ENCODE measurements around the gene CTNNA1.
"Not testable (repeated sequence)": the region's sequence is repeated elsewhere in the genome, so short reads cannot be mapped to it uniquely, and the experiment has no call there.

The CTNNA1 gene

DNA sequence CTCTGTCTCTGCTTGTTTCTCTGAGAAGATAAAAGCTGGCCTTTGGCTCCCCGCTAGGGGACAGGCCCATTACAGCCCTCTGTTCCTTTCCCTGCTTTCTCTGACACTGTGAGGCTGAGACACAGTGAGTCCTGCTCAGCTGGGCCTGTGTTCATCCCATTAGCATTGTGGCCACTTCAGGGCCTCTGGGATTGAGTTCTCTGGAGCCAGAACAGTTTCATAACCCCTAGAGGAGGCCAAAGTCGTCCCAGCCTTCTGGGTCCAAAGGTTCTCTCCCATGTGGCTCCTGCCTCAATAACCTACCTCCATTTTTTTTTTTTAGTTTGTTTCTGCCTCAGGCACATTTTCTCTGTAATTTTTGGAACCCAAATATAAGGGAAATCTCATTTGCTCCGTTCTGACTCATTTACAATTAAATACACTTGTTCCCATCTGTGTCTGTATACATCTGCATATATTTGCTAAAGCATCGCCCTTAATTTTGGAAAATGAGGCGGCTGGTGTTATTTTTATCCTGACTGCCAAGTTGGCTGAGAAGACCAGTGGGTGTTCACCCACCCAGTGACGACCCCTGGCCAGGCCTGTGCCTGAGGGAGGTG lies 27.3 kb upstream of the CTNNA1 start:
- DNase-seq: peak; percentile 13 to 23

DNA sequence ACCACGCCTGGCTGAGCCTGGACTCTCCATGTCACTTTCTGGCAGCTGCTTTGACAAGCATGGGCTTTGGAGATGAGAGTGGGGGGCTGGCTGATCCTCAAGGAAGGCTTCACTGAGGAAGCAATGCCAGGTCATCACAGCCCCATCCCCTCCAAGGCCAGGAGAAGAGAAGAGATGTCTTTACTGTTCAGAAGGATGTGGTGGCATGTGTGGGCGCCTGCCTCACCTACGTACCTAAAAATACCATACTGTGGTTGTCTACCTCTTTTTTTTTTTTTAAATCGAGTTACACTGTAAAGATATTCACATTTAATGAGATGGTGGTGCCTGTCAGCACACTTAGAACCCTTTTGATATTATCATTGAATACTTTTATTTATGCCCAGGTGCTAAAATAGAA lies 26.4 kb upstream of the CTNNA1 start:
- no peak for DNase-seq

DNA sequence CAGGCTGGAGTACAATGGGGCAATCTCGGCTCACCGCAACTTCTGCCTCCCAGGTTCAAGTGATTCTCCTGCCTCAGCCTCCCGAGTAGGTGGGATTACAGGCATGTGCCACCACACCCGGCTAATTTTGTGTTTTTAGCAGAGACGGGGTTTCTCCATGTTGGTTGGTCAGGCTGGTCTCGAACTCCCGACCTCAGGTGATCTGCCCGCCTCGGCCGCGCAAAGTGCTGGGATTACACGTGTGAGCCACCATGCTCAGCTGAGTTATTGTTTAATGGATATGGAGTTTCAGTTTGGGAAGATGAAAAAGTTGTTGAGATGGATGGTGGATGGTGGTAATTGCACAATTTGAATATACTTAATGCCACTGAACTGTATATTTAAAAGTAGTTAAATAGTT lies 22.7 kb upstream of the CTNNA1 start:
- not testable (repeated sequence) for DNase-seq

DNA sequence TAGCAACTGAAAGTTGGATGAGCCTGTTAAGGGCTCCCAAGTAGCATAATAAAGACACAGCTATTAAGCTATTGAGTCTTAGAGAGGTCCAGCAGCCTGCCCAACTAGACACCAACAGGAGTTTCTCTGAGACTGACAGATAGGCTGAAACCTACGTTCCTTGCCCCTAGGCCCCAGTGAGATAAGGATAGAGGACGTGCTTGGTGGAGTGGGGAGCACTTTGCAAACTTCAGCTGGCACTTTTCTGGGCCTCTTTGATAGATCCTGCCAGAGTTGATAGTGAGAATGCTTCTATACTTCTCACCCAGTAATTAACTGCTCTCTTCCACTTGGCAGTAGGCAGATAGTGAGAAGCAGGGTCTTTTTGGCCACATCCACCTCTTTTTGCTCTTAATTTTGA lies 20.8 kb upstream of the CTNNA1 start:
- no peak for DNase-seq

DNA sequence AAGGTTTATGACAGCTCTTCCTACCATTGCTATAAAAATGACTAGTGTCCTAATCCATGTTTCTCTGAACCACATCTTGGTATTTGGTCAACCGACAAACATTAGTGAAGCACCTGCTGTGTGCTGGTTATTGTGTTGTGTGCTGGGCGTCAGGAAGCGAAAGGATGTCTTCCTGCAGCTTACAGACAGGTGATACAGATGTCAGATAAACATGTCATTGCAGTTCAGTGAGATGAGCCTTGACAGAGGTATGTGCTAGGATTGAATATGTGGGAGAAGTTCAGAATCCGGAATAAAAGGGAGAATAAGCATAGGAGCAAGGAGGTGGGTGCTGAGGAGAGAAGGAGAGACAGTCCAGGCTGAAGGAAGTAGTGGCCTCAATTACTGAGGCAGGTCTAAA lies 20.3 kb upstream of the CTNNA1 start:
- no peak for DNase-seq

DNA sequence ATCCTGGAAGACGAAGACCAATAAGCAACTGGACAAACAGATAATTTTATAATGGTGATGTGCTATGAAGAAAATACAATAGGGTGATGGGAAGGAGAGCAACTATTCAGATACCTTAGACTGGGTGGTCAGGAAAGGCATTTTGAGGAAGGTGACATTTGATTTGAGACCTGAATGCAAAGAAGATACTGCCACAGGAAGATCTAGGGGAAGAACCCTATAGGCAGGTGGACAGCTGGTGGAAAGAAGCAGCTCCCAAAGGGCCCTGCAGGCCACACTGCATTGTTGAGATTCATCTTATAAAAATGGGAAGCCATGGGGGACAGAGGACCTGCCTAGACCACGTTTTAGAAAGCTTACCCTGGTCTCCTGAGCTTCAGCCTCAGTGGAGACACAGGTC lies 19.7 kb upstream of the CTNNA1 start:
- no peak for DNase-seq

DNA sequence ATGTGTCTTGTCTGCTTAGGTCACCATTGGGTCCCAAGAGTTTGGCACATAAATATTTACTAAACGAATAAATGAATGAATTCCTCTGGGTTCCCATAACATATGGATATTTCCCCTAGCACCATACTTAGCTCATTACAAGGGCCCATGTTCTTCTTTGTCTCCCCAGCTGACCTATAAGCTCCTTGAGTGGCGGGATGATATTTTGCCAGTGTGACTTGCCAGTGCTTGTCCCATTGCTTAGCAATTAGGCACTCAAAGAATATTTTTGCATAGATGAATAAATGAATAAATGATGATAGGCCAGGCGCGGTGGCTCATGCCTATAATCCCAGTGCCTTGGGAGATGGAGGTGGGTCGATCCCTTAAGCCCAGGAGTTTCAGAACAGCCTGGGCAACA lies 16.9 kb upstream of the CTNNA1 start:
- no peak for DNase-seq

DNA sequence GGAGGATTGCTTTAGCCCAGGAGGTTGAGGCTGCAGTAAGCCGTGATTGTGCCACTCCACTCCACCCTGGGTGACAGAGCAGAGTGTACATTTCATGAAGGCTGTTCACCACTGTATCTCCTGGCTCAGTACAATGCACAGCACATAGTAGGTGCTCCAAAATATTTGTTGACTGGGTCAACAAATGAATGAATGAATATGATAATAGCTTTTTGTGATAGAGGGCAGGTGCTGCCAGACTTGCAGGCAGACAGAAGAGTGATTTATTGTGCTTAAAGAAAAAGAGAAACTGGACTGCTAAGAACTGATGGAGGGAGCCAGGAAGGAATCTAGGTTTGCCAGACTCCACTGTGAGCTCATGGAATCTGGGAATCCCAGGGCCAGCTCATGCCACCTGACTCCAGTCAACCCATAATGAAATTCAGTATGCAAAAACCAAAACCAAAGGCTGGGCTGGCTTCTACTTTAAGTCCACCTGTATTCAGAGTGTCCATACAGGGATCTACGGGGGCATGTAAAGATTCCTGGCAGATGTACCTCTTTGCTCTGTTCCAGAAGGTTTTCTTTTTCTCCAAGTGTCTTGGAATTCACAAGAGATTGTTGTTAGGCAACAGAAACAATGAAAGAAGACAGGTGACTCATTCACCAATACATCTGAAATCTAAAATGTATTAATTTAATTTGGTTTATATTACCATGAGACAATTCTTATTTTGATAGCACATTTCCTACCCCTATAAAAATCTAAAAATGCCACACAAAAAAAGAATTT lies 15.5 kb upstream of the CTNNA1 start:
- DNase-seq: no peak

DNA sequence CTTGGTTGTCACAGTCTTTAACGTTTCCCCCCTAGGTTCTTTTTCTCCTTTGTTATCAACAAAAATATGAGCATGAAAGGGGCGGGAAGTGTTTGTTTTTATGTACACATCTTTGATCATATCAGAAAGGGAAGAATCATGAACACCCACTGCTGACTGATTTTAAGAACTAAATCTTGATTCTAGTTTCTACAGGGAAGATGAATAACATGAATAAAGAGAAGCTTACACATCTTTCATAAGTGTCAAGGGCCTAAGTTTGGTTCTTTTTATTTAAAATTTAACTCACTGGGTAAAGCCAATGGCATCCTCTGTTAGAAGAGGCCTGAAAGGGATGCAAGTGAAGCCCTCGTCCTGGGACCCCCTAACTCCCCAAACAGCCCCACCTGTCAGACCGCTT lies 14.8 kb upstream of the CTNNA1 start:
- no peak for DNase-seq

DNA sequence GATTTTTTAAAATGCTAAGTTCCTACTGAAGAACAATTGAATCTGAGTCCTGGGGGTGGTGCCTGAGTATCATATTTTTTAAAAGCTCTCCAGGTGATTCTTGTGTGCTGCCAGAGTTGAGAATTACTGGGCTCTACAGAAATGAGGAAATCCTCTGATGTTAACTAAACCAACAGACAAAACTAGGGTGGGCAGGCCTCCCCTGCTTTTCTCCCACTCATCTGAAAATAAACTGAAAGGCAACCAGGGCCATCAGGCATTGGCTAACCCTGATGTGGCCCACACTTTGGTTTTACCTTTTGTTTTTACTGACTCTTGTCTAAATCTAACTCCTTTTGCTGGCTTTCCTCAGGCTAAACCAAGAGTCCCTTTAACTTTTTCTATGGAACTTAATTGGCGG lies 13.3 kb upstream of the CTNNA1 start:
- no peak for DNase-seq

DNA sequence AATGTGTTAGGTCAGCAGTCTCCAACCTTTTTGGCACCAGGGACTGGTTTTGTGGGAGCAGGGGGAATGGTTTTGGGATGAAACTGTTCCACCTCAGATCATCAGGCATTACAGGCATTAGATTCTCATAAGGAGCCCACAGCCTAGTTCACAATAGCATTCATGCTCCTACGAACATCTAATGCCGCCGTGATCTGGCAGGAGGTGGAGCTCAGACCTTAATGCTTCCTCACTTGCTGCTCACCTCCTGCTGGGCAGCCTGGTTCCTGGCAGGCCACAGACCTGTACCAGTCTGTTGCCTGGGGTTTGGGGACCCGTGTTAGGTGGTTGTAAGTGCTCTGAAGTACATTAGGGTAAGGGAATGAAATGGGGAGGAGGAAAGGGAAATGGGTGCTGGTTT lies 9.7 kb upstream of the CTNNA1 start:
- DNase-seq: no peak

DNA sequence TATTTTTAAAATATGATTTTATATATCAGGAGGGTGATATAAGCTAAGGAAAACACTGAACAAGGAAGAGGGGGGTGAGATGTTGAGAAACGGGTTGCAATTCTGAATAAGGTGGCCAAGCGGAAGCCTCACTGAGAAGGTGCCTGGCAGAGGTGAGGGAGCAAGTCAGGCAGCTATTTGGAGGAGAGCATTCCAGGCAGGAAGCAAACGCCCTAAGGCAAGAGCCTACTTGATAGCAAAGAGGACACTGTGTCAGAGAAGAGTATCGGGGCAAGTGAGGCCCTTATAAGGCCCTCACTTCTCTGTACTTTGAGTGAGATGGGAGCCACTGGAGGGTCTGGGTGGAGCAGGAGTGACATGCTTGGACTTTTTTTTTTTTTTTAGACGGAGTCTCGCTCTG lies 8.0 kb upstream of the CTNNA1 start:
- no peak for DNase-seq

DNA sequence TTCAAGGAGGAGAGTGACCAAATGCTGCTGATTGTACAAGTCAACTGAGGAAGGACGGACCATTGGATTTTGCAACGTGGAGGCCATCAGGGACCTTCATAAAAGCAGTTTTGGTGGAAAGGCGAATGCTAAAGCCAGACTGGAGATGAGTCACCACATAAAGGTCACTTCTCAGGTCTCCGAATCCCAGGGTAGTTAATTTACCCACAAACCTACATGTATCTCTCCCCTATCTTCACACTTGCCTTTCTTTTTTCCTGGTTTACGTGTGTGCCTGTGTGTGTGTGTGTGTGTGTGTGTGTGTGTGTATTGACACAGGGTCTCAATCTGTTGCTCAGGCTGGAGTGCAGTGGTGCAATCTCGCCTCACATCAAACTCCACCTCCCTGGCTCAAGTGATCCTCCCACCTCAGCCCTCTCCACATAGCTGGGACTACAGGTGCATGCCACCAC lies 4.6 kb upstream of the CTNNA1 start:
- DNase-seq: no peak

DNA sequence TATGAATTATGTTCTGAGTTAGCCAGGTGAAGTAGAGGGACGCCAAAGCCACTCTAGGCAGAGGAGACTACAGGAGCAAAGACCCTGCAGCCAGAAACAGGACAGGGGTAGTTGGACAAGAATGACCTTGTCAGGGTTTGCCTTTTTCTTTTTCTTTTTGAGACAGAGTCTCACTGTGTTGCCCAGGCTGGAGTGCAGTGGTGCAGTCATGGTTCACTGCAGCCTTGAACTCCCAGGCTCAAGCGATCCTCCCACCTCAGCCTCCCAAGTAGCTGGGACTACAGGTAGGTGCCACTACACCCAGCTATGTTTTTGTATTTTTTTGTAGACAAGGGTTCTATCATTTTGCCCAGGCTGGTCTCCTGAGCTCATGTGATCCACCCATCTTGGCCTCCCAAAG lies 1.9 kb upstream of the CTNNA1 start:
- not testable (repeated sequence) for DNase-seq

DNA sequence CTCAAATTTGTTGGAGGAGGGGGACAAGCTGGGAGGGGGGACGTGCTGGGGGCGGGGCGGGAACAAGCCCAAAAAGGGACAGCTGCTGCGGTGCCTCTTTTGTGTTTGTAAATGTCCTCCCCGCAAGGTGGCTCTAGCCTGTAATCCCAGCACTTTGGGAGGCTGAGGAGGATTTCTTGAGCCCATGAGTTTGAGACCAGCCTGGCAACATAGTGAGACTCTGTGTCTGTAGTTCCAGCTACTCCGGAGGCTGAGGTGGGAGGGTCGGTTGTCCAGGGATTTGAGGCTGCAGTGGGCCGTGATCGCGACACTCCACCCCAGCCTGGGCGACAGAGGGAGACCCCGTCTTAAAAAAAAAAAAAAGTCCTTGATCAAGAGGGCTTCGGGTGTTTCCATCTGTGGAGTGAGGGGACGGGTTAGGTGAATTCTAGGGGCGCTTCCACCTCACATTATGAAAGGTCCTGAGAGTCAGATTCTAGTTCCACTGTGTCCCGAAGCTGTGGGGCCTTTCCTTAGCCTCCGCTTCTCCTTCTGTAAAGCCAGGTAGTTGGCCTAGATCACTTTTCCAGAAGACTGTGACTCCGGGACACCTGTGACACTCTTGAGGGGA lies 779 bp upstream of the CTNNA1 start:
- peak in 1 of 2 donors; percentile 5 for DNase-seq

DNA sequence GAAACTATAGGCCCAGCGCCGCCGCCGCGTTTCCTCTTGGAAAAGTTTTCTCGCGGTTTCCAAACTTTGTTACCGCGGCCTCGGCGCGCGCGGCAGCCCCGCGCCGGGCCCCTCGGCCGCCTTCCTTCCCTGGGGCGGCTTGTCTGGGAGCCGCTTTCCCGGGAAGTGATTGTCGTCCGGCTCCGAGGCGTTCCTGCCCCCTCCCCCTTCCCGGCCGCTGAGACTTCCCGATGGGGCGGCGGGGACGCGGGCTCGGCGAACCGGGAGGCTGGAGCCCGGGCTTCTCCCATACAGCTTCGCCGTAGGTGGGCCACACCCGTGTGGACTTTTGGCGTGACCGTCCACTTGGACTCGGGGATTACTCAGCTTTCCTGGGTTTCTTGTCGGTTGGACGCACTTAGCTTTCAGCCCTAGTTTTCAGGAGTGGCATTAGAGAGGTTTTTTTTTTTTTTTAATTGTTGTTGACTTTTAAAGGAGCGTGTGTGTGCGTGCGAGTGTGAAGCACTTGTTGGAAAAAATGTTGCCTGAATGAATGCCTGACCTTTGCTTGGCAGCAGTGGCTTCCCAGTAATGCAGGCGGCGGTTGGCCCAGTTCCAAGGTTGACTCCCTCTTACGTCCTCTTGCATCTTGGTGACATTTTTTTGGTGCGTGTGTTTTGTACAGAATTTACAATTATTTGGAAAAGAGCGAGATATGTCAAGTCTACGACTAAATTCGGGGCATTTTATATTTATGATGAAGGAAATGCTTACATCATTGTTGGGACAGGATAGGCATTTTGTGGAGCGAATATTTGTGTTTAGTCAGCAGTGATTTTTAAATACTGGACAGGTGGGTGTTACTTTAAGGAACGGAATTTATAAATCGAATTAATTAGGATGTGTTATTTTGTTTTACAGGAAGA lies 821 bp downstream of the CTNNA1 start:
- peak; percentile 40 to 62 for DNase-seq

DNA sequence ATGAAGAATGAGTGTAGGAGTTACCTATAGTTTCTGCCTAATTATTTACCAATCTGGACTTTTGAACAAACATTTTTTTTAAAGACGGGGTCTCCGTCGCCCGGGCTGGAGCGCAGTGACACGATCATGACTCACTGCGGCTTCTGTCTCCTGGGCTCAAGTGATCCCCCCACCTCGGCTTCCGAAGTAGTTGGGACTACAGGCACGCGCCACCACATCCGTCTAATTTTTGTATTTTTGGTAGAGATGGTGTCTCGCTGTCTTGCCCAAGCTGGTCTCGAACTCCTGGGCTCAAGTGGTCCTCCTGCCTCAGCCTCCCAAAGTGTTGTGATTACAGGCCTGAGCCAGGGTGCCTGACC lies 1.5 kb downstream of the CTNNA1 start:
- no peak for DNase-seq

DNA sequence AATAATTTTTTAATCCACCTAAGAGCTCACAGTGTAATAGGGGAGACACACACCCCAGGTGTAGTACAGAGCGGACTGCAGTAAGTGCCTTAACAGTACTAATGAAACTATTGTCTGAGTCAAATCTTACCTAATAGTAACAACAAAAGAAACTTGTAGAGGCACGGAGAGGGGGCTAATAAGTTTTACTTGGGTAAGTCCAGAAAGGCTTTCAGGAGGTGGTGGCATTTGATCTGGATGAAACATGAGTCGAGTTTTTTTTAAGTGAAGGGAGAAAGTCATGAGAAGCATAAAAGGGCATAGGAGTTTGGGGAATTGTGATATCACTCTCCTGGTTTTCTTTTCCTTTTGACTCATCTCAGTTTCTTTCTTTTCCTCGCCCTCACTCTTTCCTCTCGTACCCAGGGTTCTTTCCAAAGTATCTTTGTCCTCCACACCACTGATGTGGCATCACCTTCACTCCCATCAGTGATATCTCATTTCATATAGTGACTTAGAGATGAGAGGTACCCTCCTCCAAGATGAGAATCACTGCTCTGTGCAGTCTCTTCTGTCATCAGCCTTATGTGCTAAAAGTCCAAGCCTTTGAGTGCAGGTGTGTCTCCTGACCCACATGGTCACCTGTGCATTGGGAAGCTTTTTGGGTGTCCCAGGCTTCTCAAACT lies 2.0 kb downstream of the CTNNA1 start:
- no peak for DNase-seq

DNA sequence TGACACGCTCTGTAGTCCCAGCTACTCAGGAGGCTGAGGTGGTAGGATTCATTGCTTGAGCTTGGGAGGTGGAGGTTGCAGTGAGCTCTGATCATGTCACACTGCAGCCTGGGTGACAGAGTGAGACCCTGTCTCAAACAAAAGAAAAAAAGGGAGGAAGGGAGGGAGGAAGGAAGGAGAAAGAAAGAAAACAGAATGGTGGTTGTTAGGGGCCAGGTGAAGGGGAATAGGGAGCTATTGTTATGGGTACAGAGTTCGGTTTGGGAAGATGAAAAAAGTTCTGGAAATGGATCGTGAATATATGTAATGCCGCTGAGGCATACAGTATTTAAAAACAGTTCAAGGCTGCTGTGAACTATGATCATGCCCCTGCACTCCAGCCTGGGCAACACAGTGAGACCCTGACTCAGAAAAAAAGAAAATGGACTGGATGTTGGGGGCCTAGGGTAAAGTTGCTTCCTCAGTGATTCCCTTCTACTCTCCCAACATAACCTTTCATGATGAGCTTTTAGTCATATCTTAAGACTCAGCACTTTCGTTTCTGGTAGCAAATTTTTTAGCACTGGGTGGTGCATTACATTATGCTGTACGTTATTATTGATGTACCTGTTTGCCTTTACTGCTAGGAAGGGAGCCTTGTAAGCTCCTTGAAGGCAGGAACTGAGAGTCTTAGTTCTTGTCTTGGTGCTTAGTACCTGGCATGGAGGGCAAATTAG lies 4.0 kb downstream of the CTNNA1 start:
- DNase-seq: no peak

DNA sequence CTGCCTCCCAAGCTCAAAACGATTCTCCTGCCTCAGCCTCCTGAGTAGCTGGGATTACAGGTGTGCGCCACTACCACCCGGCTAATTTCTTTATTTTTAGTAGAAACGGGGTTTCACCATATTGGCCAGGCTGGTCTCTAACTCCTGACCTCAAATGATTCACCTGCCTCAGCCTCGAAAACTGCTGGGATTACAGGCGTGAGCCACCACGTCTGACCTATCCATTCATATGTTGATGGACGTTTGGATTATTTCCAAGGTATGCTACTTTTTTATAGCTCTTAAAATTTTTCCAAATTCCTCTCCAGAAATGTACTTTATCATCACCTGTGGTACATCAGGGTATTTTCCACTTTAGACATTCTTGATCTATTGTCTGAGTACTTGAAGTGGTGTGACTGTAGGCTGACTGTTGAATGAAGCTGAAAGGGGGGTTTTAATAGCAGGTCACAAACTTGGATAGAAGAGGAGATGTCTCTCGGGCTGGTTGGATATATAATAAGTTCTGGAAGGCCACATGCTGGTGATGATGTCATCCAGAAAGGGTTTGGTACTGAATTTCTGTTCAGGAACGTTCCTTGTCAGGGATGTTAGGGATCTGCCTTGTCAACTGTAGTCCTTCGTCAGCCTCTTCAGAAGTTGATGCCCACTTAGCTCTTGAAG lies 7.4 kb downstream of the CTNNA1 start:
- no peak for DNase-seq

DNA sequence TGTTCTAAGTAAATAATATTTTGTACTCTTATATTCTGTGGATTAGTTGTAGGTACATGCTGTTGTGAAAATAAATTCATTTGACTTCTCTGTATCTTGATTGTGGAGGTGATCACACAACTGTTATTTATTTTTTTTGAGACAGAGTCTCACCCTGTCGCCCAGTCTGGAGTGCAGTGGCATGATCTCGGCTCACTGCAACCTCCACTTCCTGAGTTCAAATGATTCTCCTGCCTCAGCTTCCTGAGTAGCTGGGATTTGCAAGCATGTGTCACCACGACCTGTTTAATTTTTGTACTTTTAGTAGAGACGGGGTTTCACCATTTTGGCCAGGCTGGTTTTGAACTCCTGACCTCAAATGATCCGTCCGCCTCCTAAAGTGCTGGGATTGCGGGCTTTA lies 7.9 kb downstream of the CTNNA1 start:
- DNase-seq: not testable (repeated sequence)

All from hippocampal formation (tissue), 2 donors.